CD4-positive, alpha-beta T cell treated with Interleukin-17A for 4 hours (primary cell): ENCODE results near the gene BEND5.

Source experiments
- DNase-seq: peaks from one replicate; pipeline ENCODE4 v3.0.0-alpha.2; 2020; ENCODE audit warnings: mixed read lengths

The BEND5 gene

DNA sequence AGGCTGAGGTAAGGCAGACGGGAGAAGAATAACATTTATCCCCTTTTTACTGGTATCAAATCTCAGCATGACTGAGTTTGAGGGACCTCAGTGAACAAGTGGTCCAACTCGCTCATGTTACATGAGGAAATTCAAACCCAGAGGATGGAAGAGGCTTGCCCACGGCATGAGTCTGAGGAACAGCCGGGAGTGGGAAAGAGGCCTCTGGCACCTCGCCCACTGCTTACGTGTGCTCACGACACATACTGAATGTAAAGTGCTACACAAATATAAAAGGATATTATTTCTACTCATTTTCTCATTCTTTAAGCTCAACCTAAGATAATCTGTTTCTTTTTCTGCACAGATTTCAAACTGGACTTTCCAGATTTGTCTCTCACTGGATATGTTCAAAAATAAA is 14.7 kb downstream of the BEND5 start:
- no peak for DNase-seq

DNA sequence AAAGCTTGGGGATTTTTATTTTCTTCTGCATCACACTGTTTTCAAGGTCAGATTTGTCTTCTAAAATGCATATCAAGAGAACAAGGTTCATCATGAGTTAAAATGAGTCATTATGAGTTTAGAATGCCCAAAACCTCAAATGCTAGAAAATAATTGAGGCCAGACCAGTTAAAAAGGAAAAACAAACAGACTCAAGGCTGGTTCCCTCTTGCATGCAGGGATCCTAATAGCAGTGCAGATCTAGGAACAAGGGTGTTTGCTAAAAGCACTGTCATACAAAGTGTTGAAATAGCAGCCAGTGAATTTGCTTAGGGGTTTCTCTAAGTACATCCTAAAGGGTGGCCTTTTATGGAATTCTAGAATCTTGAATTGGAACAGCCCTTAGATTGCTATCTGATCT is 15.3 kb downstream of the BEND5 start:
- DNase-seq = no peak

GRCh38 chr1:48760857-48761256 is 15.8 kb downstream of the BEND5 start:
- DNase-seq = no peak

- DNase-seq = no peak
Observed at GRCh38 chr1:48758976-48759375, 17.7 kb downstream of the BEND5 start.

DNA sequence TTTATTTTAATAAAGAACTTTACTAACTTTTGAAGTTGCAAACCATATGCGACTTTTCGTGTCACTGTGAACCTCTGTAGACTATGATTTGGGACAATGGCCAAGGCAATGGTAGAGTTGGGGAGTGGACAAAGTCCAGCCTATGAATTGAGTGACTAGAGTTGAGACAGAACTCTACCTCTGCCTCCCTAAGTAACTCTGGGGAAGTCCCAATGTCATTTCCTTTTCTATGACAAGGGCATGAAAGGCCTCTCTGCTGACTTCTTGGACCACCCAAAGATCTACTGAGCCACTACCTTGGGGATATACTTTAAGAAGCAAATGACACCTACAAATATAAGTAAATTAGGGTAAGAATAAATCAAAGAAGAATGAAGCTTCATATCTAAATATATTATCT is 19.3 kb downstream of the BEND5 start:
- DNase-seq = no peak

DNA sequence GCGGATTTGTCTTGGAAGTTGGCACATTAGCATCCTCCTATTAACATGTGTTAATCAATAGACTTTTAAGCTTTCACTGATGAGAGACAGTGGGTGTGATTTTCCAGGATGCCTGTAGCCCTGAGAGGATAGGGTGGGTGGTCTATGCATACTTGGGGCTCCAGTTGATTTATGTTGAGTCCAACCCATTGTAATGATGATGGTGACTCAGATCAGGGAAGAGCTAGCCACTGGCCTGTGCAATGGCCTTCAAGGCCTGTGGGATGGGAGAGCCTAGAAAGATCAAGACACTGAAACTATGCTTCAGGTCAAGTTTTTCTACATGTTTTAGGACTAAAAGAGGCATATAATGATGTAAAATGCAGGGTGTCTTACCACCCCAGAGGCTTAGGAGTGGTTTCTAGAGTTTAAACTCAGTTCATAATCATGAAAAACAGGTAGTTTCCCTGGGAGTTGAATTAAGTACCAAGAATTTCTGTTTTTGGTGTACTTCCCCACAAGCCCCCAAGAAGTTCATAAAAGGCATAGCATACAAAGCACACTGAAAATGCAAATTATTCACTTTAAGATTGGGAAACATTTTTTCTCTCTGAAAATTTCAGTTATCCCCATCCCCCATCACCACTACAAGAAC is 19.9 kb downstream of the BEND5 start:
- DNase-seq = no peak

- no peak for DNase-seq
Observed at GRCh38 chr1:48753293-48753692, 23.4 kb downstream of the BEND5 start.

DNA sequence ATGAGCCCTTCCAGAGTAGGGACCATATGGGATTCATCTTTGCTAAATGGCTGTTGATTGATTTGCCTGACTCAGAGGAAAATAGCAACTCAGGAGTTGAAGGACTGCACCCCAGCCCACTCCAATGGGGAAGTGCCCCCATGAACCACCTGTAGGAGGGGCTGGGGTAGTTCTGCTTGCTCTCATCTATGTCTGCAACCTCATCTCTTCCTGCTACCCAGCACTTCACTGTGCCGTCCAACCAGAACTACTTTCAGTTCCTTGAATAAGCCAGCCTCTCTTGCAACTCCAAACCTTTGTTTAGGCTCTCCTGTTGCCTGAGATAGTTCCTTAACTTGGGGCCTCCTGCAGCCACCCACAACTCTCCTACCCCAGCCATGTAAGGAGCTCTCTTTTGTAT is 26.6 kb downstream of the BEND5 start:
- no peak for DNase-seq

DNA sequence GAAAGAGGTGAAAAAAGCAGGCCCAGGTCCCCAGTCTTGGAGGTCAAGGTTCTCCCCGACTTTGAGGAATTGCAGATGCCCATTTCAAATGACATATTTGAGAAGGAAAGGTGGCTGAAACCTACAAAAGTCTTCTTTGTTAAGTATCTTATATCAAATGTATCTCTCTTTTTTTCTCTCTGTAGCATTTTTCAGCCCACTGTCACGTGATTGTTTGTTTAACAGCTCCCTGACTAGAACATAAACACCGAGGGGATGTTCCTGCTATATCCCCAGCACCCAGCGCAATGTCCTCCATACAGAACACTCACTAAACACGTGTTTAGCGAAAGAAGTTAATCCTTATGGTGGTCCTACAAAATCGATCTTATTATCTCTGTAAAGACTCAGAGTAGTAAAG is 27.6 kb downstream of the BEND5 start:
- DNase-seq = no peak

DNA sequence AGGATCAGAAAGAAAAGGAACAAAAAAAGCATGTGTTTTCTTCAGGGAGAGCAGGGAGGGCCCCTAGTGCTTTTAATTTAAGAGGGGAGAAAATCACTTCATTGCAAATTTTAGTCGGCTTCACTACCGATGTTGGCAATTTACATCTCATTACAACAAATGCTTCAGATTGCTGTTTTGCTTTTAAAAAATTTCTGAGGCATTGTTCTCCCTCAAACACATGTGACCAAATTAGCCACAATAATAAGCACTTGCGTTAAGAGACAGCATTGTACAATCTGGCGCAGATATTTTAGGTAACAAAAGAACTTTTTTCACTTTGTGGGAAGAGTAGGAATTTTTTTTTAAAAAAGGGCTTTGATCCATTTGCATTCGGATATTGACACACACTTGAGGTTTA is 29.8 kb downstream of the BEND5 start:
- no peak for DNase-seq

GRCh38 chr1:48744032-48744431 is 32.7 kb downstream of the BEND5 start:
- no peak for DNase-seq

DNA sequence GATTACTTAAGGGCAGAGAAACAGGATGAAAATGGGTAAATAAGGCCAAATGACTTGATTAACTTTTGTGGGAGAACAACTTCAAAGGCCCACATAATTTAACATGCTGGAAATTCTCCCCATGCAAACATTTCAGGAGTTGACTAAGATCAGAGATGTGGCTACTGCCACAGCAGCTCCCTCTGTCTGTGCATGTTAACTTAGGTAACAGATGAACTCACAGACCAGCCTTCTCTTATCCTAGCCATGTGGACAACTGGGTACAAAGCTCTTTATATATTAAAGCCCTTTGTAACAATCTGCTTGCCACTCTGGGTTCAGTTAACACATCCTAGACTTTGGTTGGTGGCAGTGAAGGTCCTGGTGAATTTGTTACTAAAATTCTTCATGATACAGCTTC is 33.2 kb downstream of the BEND5 start:
- DNase-seq = no peak

- DNase-seq = no peak
Observed at GRCh38 chr1:48741380-48741779, 35.3 kb downstream of the BEND5 start.

- DNase-seq = no peak
Observed at GRCh38 chr1:48740621-48741020, 36.1 kb downstream of the BEND5 start.

DNA sequence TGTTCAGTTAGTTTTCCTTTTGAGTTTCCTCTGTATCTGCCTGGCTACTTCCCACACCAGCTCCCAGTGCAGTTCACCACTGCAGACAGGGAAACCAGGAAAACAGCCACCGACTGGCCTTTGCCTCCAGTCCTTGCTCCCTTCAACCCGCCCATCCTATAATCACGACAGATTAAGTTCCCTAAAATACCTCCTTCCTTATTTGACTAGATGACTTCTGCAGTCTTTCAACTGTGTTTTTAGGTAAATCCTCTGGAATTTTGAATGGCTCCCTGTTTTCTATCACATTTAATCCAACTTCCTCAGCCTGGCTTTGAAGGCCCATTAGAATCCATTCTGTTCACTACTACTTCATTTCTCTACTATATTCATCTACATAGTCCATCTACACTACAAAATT is 37.6 kb downstream of the BEND5 start:
- DNase-seq = no peak

DNA sequence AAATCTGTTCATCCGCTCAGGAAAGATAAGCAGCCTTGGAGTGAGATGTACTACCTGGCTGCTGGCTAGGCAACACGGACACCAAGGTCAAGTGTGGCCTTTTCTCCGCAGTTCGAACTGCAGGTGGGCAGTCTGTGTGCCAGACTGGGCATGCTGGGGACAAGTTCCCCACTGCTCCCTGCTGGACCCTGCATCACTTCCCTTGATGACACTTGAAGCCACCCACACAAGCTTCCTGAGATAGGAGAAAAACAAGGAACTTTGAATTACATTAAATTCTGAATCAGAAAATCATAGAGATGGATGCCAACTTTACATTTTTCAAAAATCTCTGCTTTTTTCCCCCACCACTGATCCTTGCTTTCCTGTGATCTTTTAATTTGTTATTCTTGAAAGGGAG is 38.3 kb downstream of the BEND5 start:
- DNase-seq = no peak

DNA sequence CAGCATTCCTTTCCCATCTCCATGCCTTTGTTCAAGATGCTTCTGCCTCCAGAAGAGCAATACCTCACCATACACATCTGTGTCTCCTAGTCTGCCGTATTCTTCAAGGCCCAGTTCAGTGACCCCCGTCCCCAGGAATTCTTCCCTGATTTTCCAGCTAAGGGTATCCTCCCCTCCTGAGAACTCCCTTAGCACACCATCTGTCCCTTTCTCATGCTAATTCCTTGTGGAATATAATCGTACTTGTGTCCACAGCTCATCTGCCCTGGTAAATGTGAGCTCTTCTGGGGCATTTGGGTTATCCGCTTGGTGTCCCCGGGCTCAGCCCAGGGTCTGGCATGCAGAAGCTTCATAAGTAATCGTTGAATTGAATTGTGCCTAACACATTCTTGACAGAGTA is 40.9 kb downstream of the BEND5 start:
- DNase-seq = no peak

GRCh38 chr1:48730164-48730910 is 46.4 kb downstream of the BEND5 start:
- no peak for DNase-seq

DNA sequence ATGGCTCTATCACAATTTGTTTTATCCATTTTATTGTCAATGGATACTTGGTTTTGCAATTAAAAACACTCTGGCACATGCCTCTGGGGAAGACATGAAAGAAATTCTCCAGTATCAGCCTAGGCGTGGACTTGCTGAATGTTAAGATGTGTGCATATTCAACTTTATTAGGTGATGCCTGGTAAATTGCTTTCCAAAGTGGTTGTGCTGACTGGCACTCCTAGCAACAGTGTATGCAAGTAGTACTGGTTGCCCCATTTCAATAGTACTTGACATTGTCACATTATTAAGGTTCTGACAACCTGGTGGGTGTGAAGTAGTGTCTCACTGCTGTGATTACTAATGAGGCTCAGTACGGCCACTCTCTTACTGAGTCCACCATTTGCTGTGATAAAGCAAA is 48.1 kb downstream of the BEND5 start:
- no peak for DNase-seq

- no peak for DNase-seq
Observed at GRCh38 chr1:48726557-48727215, 50.0 kb downstream of the BEND5 start.

DNA sequence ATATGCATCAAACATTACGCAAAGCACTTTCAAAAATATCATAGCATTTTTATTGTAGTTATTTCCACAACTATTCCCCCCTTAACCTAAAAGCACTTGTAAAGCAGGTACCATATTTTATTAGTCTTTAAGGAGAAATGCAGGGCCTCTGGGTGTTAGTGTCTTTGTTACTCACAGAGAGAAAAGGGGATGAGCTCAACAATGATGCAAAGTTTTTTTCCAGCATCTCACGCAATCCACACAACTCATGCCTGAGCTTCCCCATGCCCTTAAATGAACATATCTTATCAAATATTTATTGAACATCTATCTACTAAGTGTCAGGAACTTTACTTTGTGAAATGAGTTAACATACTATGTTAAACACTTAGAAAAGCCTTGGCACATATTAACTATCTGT is 50.6 kb downstream of the BEND5 start:
- DNase-seq = no peak

DNA sequence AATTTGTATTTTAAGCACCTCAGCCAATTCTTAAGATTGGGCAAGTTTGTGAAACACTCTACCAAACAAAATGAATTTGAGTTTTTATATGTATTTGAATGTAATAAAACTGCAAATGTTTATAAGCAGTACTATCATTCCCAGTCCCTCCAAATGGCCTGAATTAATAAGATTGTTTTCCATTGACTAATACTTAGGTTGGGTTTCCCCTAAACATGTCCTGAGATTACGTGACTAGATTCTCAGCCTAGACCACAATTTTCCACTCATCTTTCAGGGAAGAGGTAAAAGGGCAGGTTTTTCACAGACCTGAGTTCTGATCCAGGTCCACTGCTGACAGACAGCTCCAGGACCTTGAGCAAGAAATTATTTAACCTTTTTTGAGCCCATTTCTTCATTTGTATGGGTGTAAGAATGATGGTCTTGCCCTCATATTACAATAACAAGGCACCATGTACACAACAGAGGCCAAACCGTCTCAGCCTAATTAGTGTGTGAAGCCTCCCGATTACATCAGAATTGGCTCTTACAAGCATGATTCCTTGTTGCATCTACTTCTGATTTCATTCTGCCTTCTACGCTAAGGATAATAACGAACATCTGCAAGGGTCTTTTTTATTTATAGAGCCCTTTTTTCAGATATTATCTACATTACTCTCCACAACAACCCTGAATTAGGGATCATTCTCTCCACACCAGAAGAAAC is 51.2 kb downstream of the BEND5 start:
- DNase-seq = no peak

- DNase-seq = no peak
Observed at GRCh38 chr1:48720929-48721328, 55.8 kb downstream of the BEND5 start.

GRCh38 chr1:48718705-48719104 is 58.0 kb downstream of the BEND5 start:
- DNase-seq = no peak
